Measurements from ENCODE around the gene CDCA8.

GRCh38 chr1:37755951-37756560 lies 63.7 kb downstream of the CDCA8 start:
- TF ChIP-seq POLR2A (IDR thresholded peaks at IDR 0.05; ENCODE audit: low read length): no peak
- TF ChIP-seq GATA1 (IDR thresholded peaks at IDR 0.05; ENCODE audit: low read depth, low read length): no peak
